ENCODE data around the gene PACS2. TPM values are rescaled to one million over a fixed set of nuclear protein-coding genes. Genes with fewer than 3 reads are reported as not detected.
A peak's percentile ranks its signal among the peaks of the same experiment; 100 is the strongest.

PACS2 gene
- total and polyA plus RNA-seq, 2 donors (not counting 3 experiments of a cell fraction or from before 2014, with no cell fraction given): 52.7 to 86.3 TPM

DNA sequence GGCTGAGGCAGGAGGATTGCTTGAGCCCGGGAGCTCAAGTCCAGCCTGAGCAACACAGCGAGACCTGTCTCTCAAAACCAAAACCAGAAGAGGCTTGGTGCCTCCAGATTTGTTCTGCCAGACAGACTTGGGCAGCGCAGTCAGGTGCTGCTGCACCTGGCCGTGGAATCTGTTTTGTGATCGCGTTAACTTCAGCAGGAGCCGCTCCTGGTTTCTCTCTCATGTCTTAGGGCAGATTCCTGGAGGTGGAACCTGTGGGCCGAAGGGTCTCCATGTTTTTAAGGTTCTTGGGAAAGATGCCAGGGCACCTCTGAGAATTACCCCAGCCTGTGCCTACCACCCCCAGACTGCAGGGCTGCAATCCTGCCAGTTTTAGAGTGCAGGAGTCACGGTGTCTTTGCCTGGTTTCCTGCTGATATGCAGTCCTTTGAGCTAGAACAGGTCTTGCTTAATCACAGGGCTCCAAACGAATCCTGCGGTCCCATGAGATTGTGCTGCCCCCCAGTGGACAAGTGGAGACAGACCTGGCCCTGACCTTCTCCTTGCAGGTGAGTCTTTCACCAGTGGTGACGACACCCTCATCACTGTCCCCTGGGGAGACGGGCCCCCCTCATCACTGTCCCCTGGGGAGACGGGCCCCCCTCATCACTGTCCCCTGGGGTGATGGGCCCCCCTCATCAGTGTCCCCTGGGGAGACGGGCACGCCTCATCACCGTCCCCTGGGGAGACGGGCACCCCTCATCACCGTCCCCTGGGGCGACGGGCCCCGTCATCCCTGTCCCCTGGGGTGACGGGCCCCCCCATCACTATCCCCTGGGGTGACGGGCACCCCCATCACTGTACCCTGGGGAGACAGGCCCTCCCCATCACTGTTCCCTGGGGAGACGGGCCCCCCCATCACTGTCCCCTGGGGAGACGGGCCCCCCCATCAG lies 37.6 kb downstream of the PACS2 start:
- Histone ChIP-seq H2AFZ (ENCODE audit: low read depth, low read length) (no peak overlapping the region), H3K79me2 (ENCODE audit: control insufficient read depth, insufficient read depth, low read length) (peaks cover under 1% of the 10 kb centered on the region), H3K9ac (replicated peaks; ENCODE audit: extremely low read depth, insufficient read depth, low read length) (no peak overlapping the region), H3K36me3 (ENCODE audit: control insufficient read depth in 2 of 2, extremely low read depth in 1 of 2, insufficient read depth in 2 of 2, low read length in 2 of 2) (peaks cover 0 to 4% of the 10 kb centered on the region in 2 experiments), H3K9me3 (replicated peaks; ENCODE audit: control insufficient read depth, insufficient read depth, low read length) (no peaks in the 10 kb centered on the region), H3K9me1 (replicated peaks; ENCODE audit: control insufficient read depth, extremely low read depth, insufficient read depth, low read length) (no peaks in the 10 kb centered on the region), H3K27ac (ENCODE audit: insufficient read depth, low read depth, low read length) (no peak overlapping the region), H3K4me1 (ENCODE audit: control insufficient read depth, extremely low read depth, insufficient read depth, low read length) (peaks cover 2% of the 10 kb centered on the region), H3K4me2 (ENCODE audit: insufficient read depth, low read length) (no peak overlapping the region), H3K27me3 (ENCODE audit: control insufficient read depth in 2 of 2, insufficient read depth in 2 of 2, low read length in 2 of 2) (no peaks in the 10 kb centered on the region), H3K4me3 (replicated peaks in 1 of 3; ENCODE audit: insufficient read depth in 1 of 3, low read depth in 1 of 3, low read length in 3 of 3) (no peak overlapping the region), H4K20me1 (replicated peaks; ENCODE audit: control insufficient read depth, extremely low read depth, insufficient read depth, low read length) (no peaks in the 10 kb centered on the region)
- DNase-seq (ENCODE audit: low read depth, low spot score) (peak; percentile 89), FAIRE-seq (peak; percentile 98)
- TF ChIP-seq, protein P1, sequence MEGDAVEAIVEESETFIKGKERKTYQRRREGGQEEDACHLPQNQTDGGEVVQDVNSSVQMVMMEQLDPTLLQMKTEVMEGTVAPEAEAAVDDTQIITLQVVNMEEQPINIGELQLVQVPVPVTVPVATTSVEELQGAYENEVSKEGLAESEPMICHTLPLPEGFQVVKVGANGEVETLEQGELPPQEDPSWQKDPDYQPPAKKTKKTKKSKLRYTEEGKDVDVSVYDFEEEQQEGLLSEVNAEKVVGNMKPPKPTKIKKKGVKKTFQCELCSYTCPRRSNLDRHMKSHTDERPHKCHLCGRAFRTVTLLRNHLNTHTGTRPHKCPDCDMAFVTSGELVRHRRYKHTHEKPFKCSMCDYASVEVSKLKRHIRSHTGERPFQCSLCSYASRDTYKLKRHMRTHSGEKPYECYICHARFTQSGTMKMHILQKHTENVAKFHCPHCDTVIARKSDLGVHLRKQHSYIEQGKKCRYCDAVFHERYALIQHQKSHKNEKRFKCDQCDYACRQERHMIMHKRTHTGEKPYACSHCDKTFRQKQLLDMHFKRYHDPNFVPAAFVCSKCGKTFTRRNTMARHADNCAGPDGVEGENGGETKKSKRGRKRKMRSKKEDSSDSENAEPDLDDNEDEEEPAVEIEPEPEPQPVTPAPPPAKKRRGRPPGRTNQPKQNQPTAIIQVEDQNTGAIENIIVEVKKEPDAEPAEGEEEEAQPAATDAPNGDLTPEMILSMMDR (IDR thresholded peaks at IDR 0.05; ENCODE audit: extremely low read depth in 1 of 2, insufficient read depth in 1 of 2, low read depth in 1 of 2, low read length in 2 of 2): peak; percentile 76 to 85
- no peak for TF ChIP-seq JUN (IDR thresholded peaks at IDR 0.05; ENCODE audit: borderline replicate concordance, insufficient read depth, insufficient read length, low read depth)
- dilution Hi-C loops (cut with MboI; ENCODE audit: extremely low pct_ligation_motif_present, low sequenced_read_pairs) (no loop called here), intact Hi-C loops (cut with micrococcal nuclease) (loop anchor here (1.0 to 2.0 kb wide), 6 partner anchors 51 to 262 kb away; partner anchors contain the start of gene BRF1)
- CTCF ChIA-PET: interaction anchor here (0.6 to 2.9 kb wide), 50 partner anchors 8 to 367 kb away, joined by 3 to 58 read pairs (median 4); partner anchors contain the start of genes BRF1, BTBD6, JAG2 and NUDT14
- no TSS peak for BruUV-seq (replicated peaks)
- POLR2A ChIA-PET: no interaction called here

DNA sequence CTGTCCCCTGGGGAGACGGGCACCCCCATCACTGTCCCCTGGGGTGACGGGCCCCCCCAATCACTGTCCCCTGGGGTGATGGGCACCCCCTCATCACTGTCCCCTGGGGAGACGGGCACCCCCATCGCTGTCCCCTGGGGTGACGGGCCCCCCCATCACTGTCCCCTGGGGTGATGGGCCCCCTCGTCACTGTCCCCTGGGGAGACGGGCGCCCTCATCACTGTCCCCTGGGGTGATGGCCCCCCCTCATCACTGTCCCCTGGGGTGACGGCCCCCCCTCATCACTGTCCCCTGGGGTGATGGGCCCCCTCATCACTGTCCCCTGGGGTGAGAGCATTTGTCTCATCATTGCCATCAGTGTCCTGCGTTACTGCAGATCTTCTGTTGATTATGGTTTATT lies 38.6 kb downstream of the PACS2 start:
- dilution Hi-C loops (cut with MboI; ENCODE audit: extremely low pct_ligation_motif_present, low sequenced_read_pairs) (no loop called here), intact Hi-C loops (cut with micrococcal nuclease) (loop anchor here (2.0 kb wide), 2 partner anchors 52 to 60 kb away; partner anchors contain the start of gene BRF1)
- H3K4me2 ChIP-seq (ENCODE audit: insufficient read depth, low read length): no peak overlapping the region
- ChIA-PET POLR2A (no interaction called here), CTCF (no interaction called here)
- no peak overlapping the region for H3K4me3 ChIP-seq (replicated peaks in 1 of 3; ENCODE audit: insufficient read depth in 1 of 3, low read depth in 1 of 3, low read length in 3 of 3)
- no peak for FAIRE-seq
- no peaks in the 10 kb centered on the region for H3K27me3 ChIP-seq (ENCODE audit: control insufficient read depth in 2 of 2, insufficient read depth in 2 of 2, low read length in 2 of 2)
- H3K9me3 ChIP-seq (replicated peaks; ENCODE audit: control insufficient read depth, insufficient read depth, low read length): no peaks in the 10 kb centered on the region
- no peak overlapping the region for H3K9ac ChIP-seq (replicated peaks; ENCODE audit: extremely low read depth, insufficient read depth, low read length)
- TF ChIP-seq JUN (IDR thresholded peaks at IDR 0.05; ENCODE audit: borderline replicate concordance, insufficient read depth, insufficient read length, low read depth) (no peak), POLR2A (IDR thresholded peaks at IDR 0.05; ENCODE audit: low read depth, low read length) (no peak), FOS (IDR thresholded peaks at IDR 0.05; ENCODE audit: borderline replicate concordance, insufficient read depth, low read length) (no peak), POLR2AphosphoS5 (IDR thresholded peaks at IDR 0.05; ENCODE audit: insufficient read depth, low read depth, low read length) (no peak), MAX (IDR thresholded peaks at IDR 0.05; ENCODE audit: insufficient read depth, insufficient read length) (no peak), GATA2 (IDR thresholded peaks at IDR 0.05; ENCODE audit: insufficient read depth, insufficient read length, low read depth, low read length) (no peak), EZH2 (IDR thresholded peaks at IDR 0.05; ENCODE audit: borderline replicate concordance, low read depth, low read length, severe bottlenecking) (no peak), MYC (IDR thresholded peaks at IDR 0.05; ENCODE audit: low read depth, low read length) (no peak)
- TF ChIP-seq, protein P1 (IDR thresholded peaks at IDR 0.05; ENCODE audit: extremely low read depth in 1 of 2, insufficient read depth in 1 of 2, low read depth in 1 of 2, low read length in 2 of 2): no peak
- H3K79me2 ChIP-seq (ENCODE audit: control insufficient read depth, insufficient read depth, low read length): no peaks in the 10 kb centered on the region
- H4K20me1 ChIP-seq (replicated peaks; ENCODE audit: control insufficient read depth, extremely low read depth, insufficient read depth, low read length): no peaks in the 10 kb centered on the region
- peaks cover 2% of the 10 kb centered on the region for H3K4me1 ChIP-seq (ENCODE audit: control insufficient read depth, extremely low read depth, insufficient read depth, low read length)
- BruUV-seq (replicated peaks): no TSS peak
- H3K36me3 ChIP-seq (ENCODE audit: control insufficient read depth in 2 of 2, extremely low read depth in 1 of 2, insufficient read depth in 2 of 2, low read length in 2 of 2): peaks cover 0 to 4% of the 10 kb centered on the region in 2 experiments
- no peak for DNase-seq (ENCODE audit: low read depth, low spot score)
- H3K27ac ChIP-seq (ENCODE audit: insufficient read depth, low read depth, low read length): no peak overlapping the region
- no peaks in the 10 kb centered on the region for H3K9me1 ChIP-seq (replicated peaks; ENCODE audit: control insufficient read depth, extremely low read depth, insufficient read depth, low read length)
- no peak overlapping the region for H2AFZ ChIP-seq (ENCODE audit: low read depth, low read length)
